Gastroesophageal sphincter (tissue), 3 donors: ENCODE data around the gene LAMA2.
A peak's percentile ranks its signal among the peaks of the same experiment; 100 is the strongest.

Experiments
- EP300 ChIP-seq: sonication (generic); formaldehyde crosslinking; IDR thresholded peaks from one replicate; pipeline ENCODE4 v1.6.1; 2017; ENCODE audit warnings: antibody characterized with exemption, mild to moderate bottlenecking
- POLR2A ChIP-seq, 2 donors: fragments of 450-650 bp; IDR thresholded peaks; one replicate each; pipeline ENCODE4 v1.6.1; 2017; ENCODE audit warnings: antibody characterized with exemption in 2 of 2, mild to moderate bottlenecking in 2 of 2, moderate library complexity in 1 of 2
- TF ChIP-seq, protein P1 (sequence below), 4 experiments: fragments of 200-600 bp in 2 of 4; fragments of 450-650 bp in 2 of 4; sonication (generic) in 1 of 4; IDR thresholded peaks; one replicate each; pipeline ENCODE4 v1.5.1; 2017 to 2019; ENCODE audit warnings: antibody characterized with exemption in 4 of 4, mild to moderate bottlenecking in 2 of 4, moderate library complexity in 2 of 4

DNA sequence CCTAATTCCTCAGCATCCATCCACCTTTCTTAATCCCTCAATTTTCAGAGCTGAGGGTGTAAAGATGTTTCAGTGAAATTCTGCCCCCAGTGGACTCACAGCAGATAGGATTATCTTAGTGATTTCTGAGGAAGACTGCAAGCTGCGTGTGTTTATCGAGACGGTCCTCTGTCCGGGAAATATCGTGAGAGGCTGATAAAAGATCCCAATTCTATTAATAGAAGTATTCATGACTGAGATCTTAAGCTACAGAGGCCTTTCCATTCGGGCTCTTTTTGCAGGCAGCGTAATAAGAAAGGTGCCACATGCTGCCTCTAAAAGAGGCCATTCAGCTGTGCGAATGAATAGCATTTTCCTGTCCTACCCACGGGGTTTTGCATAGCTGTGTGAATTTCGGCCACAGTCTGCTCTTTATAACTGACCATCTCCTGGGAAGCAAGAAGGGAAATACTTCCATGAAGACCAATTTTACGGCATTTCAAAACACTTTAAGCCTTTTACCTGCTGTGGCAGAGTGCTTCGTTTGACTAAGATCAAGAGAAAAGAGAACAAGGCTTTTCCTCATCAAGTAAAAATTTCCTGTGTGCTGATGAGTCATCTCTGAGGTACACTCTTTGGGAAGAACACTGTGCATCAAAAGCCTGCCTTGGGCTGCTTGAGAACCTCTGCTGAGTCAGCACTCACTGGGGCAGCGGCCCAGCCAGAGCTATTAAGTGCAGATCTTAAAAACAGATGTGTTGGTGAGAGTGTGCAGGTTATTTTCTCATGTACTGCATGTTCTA lies 618.2 kb downstream of the LAMA2 start:
- TF ChIP-seq, protein P1, sequence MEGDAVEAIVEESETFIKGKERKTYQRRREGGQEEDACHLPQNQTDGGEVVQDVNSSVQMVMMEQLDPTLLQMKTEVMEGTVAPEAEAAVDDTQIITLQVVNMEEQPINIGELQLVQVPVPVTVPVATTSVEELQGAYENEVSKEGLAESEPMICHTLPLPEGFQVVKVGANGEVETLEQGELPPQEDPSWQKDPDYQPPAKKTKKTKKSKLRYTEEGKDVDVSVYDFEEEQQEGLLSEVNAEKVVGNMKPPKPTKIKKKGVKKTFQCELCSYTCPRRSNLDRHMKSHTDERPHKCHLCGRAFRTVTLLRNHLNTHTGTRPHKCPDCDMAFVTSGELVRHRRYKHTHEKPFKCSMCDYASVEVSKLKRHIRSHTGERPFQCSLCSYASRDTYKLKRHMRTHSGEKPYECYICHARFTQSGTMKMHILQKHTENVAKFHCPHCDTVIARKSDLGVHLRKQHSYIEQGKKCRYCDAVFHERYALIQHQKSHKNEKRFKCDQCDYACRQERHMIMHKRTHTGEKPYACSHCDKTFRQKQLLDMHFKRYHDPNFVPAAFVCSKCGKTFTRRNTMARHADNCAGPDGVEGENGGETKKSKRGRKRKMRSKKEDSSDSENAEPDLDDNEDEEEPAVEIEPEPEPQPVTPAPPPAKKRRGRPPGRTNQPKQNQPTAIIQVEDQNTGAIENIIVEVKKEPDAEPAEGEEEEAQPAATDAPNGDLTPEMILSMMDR (IDR thresholded peaks at IDR 0.05), result peak in 2 of 4 experiments; percentile 9 to 15
- TF ChIP-seq EP300 (no peak), POLR2A (IDR thresholded peaks at IDR 0.05) (no peak)
